Kidney epithelial cell (primary cell): ENCODE measurements around the gene IGSF9B. TPM values are rescaled to one million over a fixed set of nuclear protein-coding genes. Genes with fewer than 3 reads are reported as not detected.

Experiments used
- DNase-seq: peaks from one replicate; pipeline ENCODE4 v3.0.0-alpha.2; 2010; ENCODE audit warnings: low read depth
- H3K27me3 ChIP-seq: 2 replicates; pipeline ENCODE4 v1.6.0; 2011; ENCODE audit warnings: low read length; ENCODE audit not compliant: control insufficient read depth, insufficient read depth
- H3K36me3 ChIP-seq: 2 replicates; pipeline ENCODE4 v1.5.1; 2011; ENCODE audit warnings: low read length; ENCODE audit not compliant: control insufficient read depth, insufficient read depth
- H3K4me3 ChIP-seq: 2 replicates; pipeline ENCODE4 v1.5.1; 2011; ENCODE audit warnings: low read depth, mild to moderate bottlenecking, control low read depth, low read length
- total RNA-seq: library from RNA; depleted of rRNA; stranded (reverse); fragments of >200 nt; gene quantifications from 2 replicates; pipeline ENCODE4 v1.2.3, GENCODE V29; 2015
- TF ChIP-seq, protein P1 (sequence below): IDR thresholded peaks from 2 replicates; pipeline ENCODE4 v1.5.1; 2011; ENCODE audit warnings: mild to moderate bottlenecking, moderate library complexity, low read length, control low read depth, inconsistent platforms; ENCODE audit not compliant: insufficient read depth, poor library complexity, severe bottlenecking

The IGSF9B gene
- total RNA-seq, 1 donor from 2014 or later, result 5.9 TPM

DNA sequence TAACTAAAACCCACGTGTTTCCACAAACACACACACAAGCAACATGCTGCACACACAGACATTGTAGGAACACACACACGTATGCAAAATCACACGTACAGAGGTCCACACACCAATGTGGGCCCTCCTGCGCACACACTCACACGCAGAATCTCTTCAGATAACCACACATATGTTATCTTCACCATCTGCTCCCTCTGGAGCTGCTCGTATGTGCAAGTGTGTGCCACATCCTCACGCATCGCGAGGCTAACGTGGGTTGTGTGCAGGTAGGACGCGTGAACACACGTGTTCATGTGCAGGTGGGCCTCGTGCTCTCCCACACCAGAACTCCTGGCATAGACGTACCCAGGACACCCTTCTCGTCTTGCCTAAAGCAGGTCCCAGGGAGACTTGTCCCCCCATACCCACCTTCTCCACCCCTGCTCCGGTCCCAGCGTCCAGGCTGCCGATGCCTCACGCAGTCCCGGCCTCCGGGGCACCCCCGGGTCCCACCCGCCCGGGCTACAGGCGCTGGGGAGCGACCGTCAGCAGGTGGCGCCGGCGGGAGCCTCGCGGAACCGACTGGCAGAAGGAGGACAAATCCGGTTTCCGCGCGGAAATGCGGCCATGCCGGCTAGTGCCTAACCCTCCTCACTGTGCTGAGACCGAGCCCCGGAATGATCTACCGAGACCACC lies 10.3 kb upstream of the IGSF9B start:
- Histone ChIP-seq H3K4me3 (no peak overlapping the region), H3K27me3 (peaks cover 22% of the 10 kb centered on the region), H3K36me3 (no peaks in the 10 kb centered on the region)
- DNase-seq, result no peak
- TF ChIP-seq, protein P1, sequence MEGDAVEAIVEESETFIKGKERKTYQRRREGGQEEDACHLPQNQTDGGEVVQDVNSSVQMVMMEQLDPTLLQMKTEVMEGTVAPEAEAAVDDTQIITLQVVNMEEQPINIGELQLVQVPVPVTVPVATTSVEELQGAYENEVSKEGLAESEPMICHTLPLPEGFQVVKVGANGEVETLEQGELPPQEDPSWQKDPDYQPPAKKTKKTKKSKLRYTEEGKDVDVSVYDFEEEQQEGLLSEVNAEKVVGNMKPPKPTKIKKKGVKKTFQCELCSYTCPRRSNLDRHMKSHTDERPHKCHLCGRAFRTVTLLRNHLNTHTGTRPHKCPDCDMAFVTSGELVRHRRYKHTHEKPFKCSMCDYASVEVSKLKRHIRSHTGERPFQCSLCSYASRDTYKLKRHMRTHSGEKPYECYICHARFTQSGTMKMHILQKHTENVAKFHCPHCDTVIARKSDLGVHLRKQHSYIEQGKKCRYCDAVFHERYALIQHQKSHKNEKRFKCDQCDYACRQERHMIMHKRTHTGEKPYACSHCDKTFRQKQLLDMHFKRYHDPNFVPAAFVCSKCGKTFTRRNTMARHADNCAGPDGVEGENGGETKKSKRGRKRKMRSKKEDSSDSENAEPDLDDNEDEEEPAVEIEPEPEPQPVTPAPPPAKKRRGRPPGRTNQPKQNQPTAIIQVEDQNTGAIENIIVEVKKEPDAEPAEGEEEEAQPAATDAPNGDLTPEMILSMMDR, result peak; percentile 36

DNA sequence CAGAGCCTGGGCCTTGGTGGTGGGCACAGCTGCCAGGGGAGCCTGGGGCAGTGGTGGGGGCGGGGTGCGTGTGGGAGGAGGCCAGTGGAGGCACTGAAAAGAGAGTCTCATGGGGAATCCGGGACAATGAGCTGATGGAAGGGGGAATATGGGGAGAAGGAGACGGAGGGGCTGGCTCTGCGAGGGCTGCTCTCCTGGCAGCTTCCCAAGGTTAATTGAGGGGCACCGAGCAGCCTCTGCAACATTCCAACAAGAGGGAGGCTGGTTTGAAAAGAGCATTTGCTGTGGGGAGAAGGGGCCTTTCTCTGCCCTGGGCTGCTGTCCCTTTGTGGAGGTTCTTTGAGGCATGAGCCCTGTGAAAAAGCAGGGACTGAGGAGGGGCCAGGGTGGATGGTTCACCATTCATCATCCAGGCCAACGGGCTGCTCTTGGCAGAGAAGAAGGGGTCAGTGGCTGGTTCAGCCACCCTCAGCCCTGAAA lies 9.4 kb upstream of the IGSF9B start:
- no peak overlapping the region for H3K4me3 ChIP-seq
- DNase-seq, result no peak
- H3K27me3 ChIP-seq, result peaks cover 22% of the 10 kb centered on the region
- H3K36me3 ChIP-seq, result no peaks in the 10 kb centered on the region
- TF ChIP-seq, protein P1, result no peak

DNA sequence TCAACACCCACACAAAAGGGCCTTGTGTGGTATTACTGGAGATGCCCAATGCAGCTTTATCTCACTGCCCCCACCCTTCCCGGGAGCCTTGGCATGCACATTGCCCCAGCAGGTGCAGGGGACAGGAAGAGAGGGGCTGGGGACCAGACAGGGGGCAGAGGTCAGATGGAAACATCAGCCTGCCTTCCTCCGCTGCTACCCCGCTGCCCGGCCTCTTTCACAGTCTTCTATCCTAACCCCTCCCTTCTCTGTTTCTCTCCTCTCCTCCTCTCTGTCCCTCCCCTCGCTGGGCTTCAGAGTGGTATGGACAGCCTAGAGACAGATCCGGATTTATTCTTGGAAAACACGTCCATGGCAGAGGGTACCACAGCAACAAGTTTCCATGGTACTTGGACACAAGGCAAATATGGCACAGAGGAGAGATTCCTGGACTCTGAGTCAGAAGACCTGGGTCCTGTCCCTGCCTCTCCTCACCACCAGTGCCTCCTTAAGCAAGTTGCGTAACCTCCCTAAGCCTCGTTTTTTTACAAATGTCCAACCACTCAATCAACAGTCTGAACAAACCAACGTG lies 8.3 kb upstream of the IGSF9B start:
- no peaks in the 10 kb centered on the region for H3K36me3 ChIP-seq
- DNase-seq, result no peak
- H3K27me3 ChIP-seq, result peaks cover 19% of the 10 kb centered on the region
- H3K4me3 ChIP-seq, result no peak overlapping the region
- TF ChIP-seq, protein P1, result no peak

DNA sequence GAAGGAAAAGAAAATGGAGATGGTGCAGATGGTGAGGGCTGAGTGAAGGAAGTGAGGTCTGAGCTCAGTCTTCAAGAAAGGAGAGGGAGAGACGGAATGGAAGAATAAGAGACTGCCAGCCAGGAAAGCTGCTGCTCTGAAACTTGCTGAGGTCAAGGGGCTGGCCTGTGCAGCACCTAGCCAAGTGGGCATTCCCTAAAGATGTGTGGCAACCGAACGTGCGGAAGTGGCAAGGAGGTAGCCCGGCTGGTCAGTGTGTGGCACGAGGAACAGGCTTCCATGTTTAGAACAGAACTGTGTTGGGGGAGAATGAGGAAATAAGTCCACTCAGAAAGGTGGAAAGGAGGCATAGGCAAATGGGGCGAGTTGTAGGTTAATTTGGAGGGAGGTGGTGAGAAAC lies 7.6 kb upstream of the IGSF9B start:
- TF ChIP-seq, protein P1, result no peak
- no peaks in the 10 kb centered on the region for H3K36me3 ChIP-seq
- H3K27me3 ChIP-seq, result peaks cover 19% of the 10 kb centered on the region
- no peak overlapping the region for H3K4me3 ChIP-seq
- no peak for DNase-seq

DNA sequence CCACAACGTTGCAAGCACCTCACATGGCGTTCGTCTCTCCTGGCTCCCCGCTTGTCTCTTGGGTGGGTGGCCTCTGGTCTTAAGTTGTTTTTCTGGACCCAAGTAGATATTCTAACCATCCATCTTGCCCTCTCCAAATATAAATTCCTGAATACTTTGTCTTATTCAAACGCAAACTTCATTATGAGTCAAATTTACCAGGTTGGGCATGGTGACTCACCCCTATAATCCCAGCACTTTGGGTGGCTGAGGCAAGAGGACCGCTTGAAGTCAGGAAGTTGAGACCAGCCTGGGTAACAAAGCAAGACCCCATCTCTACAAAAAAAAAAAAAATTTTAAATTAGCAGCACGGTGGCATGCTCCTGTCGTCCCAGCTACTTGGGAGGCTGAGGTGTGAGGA lies 5.1 kb upstream of the IGSF9B start:
- no peak overlapping the region for H3K4me3 ChIP-seq
- H3K36me3 ChIP-seq, result no peaks in the 10 kb centered on the region
- DNase-seq, result no peak
- H3K27me3 ChIP-seq, result peaks cover 15% of the 10 kb centered on the region
- TF ChIP-seq, protein P1, result no peak
